ENCODE data around the gene ACOXL. TPM values are rescaled to one million over a fixed set of nuclear protein-coding genes. Genes with fewer than 3 reads are reported as not detected.

The ACOXL gene
- total RNA-seq, 2 donors from 2014 or later = not detected

DNA sequence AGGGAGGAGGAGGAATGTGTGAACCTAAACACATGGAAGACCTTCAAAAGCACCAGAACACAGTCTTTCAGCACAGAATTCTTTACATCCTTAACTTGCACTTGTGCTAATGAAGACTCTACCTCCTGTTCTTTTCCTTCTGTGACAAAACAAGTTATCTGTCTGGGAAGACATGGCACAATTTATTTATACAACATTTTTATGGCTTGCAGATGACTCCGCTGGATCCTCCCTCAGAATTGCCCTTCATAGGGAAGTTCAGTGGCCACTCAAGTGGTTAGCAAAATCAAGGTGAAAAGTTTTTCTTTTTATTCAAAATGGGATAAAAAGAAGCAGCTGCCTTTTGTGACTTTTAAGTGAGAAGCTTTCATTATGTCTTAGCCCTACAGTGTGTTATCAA is 409.7 kb downstream of the ACOXL start:
- TF ChIP-seq, protein P1, sequence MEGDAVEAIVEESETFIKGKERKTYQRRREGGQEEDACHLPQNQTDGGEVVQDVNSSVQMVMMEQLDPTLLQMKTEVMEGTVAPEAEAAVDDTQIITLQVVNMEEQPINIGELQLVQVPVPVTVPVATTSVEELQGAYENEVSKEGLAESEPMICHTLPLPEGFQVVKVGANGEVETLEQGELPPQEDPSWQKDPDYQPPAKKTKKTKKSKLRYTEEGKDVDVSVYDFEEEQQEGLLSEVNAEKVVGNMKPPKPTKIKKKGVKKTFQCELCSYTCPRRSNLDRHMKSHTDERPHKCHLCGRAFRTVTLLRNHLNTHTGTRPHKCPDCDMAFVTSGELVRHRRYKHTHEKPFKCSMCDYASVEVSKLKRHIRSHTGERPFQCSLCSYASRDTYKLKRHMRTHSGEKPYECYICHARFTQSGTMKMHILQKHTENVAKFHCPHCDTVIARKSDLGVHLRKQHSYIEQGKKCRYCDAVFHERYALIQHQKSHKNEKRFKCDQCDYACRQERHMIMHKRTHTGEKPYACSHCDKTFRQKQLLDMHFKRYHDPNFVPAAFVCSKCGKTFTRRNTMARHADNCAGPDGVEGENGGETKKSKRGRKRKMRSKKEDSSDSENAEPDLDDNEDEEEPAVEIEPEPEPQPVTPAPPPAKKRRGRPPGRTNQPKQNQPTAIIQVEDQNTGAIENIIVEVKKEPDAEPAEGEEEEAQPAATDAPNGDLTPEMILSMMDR (IDR thresholded peaks at IDR 0.05) = no peak
- Histone ChIP-seq H3K4me3 (no peak overlapping the region), H3K27me3 (replicated peaks; ENCODE audit: insufficient read depth) (no peaks in the 10 kb centered on the region), H3K27ac (no peak overlapping the region), H3K9me3 (no peaks in the 10 kb centered on the region), H3K36me3 (no peaks in the 10 kb centered on the region), H3K4me1 (ENCODE audit: control insufficient read depth in 1 of 2, low read depth in 2 of 2) (peaks cover 0 to 8% of the 10 kb centered on the region in 2 donors)
- no peak for ATAC-seq (ENCODE audit: insufficient number of reproducible peaks, low FRiP score, low read depth)
- no peak for DNase-seq (ENCODE audit: low spot score)

DNA sequence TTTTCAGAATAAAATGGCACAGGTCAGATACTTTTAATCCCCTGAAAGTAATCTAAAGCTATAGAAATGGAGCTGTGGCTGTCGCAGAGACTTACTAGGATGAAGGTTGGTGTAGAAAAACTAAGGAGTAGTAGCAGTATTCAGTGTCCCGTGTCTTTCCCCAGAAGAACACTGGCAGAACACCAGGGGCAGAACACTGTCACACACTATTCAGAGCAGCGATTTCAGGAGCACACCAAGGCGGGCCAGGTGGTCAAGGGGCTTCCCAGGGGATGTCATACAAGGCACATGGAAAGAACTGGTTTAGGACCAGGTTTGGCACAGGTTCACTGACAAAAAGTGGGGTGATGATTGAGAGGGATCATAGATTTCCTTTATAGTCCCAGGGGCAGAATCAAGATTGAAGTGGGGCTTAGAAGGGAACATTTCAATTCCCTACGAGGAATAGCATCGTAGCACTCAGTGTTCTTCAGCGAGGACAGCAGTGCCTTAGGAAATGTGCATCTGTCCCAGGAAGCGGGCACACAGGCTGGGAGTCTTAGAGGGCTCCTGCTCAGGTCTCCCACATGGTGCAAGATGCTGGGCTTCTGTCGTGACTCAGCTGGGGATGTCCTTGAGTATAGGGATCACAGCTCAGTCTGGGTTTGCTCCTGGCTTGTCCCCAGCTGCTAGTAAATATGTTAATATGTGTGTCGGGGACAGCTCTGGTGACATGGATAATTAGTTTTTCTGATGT is 410.9 kb downstream of the ACOXL start:
- Histone ChIP-seq H3K4me3 (no peak overlapping the region), H3K4me1 (ENCODE audit: control insufficient read depth in 1 of 2, low read depth in 2 of 2) (peaks cover 0 to 8% of the 10 kb centered on the region in 2 donors), H3K9me3 (no peaks in the 10 kb centered on the region), H3K27me3 (replicated peaks; ENCODE audit: insufficient read depth) (no peaks in the 10 kb centered on the region), H3K36me3 (no peaks in the 10 kb centered on the region), H3K27ac (no peak overlapping the region)
- no peak for ATAC-seq (ENCODE audit: insufficient number of reproducible peaks, low FRiP score, low read depth)
- DNase-seq (ENCODE audit: low spot score) = no peak
- TF ChIP-seq, protein P1 (IDR thresholded peaks at IDR 0.05) = no peak

- DNase-seq (ENCODE audit: low spot score) (no peak), ATAC-seq (ENCODE audit: insufficient number of reproducible peaks, low FRiP score, low read depth) (no peak)
- no peaks in the 10 kb centered on the region for H3K36me3 ChIP-seq
- H3K27me3 ChIP-seq (replicated peaks; ENCODE audit: insufficient read depth) = no peaks in the 10 kb centered on the region
- no peak overlapping the region for H3K27ac ChIP-seq
- H3K4me1 ChIP-seq (ENCODE audit: control insufficient read depth in 1 of 2, low read depth in 2 of 2) = peaks cover 0 to 8% of the 10 kb centered on the region in 2 donors
- TF ChIP-seq, protein P1 (IDR thresholded peaks at IDR 0.05) = no peak
- H3K9me3 ChIP-seq = no peaks in the 10 kb centered on the region
- H3K4me3 ChIP-seq = no peak overlapping the region
Measured at GRCh38 chr2:111143843-111144198, 411.4 kb downstream of the ACOXL start.

DNA sequence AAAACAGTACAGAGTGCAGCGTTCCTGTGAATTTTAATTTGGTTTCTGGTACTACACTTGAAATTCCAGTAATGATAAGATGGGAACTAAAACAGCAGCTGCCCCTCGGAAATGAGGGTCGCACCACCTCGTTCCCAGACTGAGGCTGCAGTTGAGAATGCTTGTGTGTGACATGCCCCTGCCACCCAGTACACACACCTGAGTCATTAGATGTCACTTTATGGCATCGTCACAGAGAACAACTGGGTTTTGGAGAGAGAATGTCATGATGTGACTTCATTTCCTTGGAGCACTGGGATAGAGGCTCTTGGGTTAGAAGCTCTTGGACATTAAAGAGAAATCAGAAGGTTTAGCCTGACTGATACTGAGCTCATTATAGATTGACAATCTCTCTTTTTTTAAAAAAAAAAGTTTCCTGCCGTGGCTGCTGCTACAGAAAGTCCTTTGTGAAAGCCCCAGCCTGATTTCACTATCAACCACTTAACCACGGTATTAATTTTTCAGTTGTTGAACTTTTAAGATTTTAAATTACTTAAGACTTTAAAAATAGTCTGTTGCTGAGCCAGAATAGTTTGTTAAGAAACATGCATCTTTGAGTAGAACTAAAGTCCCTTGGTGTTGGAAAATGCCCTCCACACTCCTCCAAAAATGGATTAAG is 412.9 kb downstream of the ACOXL start:
- H3K36me3 ChIP-seq = no peaks in the 10 kb centered on the region
- H3K27ac ChIP-seq = no peak overlapping the region
- H3K27me3 ChIP-seq (replicated peaks; ENCODE audit: insufficient read depth) = no peaks in the 10 kb centered on the region
- peaks cover 0 to under 1% of the 10 kb centered on the region in 2 donors for H3K4me1 ChIP-seq (ENCODE audit: control insufficient read depth in 1 of 2, low read depth in 2 of 2)
- no peak overlapping the region for H3K4me3 ChIP-seq
- TF ChIP-seq, protein P1 (IDR thresholded peaks at IDR 0.05) = no peak
- H3K9me3 ChIP-seq = no peaks in the 10 kb centered on the region
- DNase-seq (ENCODE audit: low spot score) (no peak), ATAC-seq (ENCODE audit: insufficient number of reproducible peaks, low FRiP score, low read depth) (no peak)

- TF ChIP-seq, protein P1 (IDR thresholded peaks at IDR 0.05) = no peak
- ATAC-seq (ENCODE audit: insufficient number of reproducible peaks, low FRiP score, low read depth) = no peak
Measured at GRCh38 chr2:111145951-111146350, 413.6 kb downstream of the ACOXL start.

More at GRCh38 chr2:111145951-111146350, 413.6 kb downstream of the ACOXL start:
- no peaks in the 10 kb centered on the region for H3K27me3 ChIP-seq (replicated peaks; ENCODE audit: insufficient read depth)
- H3K4me1 ChIP-seq (ENCODE audit: control insufficient read depth in 1 of 2, low read depth in 2 of 2) = no peaks in the 10 kb centered on the region
- DNase-seq (ENCODE audit: low spot score) = no peak
- H3K27ac ChIP-seq = no peak overlapping the region
- no peaks in the 10 kb centered on the region for H3K9me3 ChIP-seq
- no peaks in the 10 kb centered on the region for H3K36me3 ChIP-seq
- no peak overlapping the region for H3K4me3 ChIP-seq

Data from thoracic aorta (tissue), 2 donors.